ENCODE data around the gene ATP8B1. TPM values are rescaled to one million over a fixed set of nuclear protein-coding genes. Genes with fewer than 3 reads are reported as not detected.

The ATP8B1 gene
- polyA plus RNA-seq, 3 donors: 0.02 to 0.11 (median 0.03) TPM

- intact Hi-C loops (cut with micrococcal nuclease): loop anchor here (2.0 to 10.0 kb wide), 2 partner anchors 19 to 85 kb away; no protein-coding TSS in a partner anchor
- H3K79me2 ChIP-seq (ENCODE audit: insufficient read depth, low read length): no peaks in the 10 kb centered on the region
- H3K27ac ChIP-seq (ENCODE audit: low read depth in 1 of 2, low read length in 2 of 2): peak overlapping the region in 1 of 2 donors; percentile 71
- no peak overlapping the region for H3K4me3 ChIP-seq (replicated peaks in 1 of 3; ENCODE audit: low read depth in 2 of 3, low read length in 3 of 3)
- H4K20me1 ChIP-seq (ENCODE audit: insufficient read depth, low read length): no peaks in the 10 kb centered on the region
- WGBS (ENCODE audit: insufficient coverage): 100% methylated on average over 1 of the region's 2 CpGs
- no peak for TF ChIP-seq CTCF (IDR thresholded peaks at IDR 0.05)
- no peak overlapping the region for H2AFZ ChIP-seq (ENCODE audit: insufficient read depth, low read depth, low read length, poor library complexity, severe bottlenecking)
- no peak overlapping the region for H3K9ac ChIP-seq (ENCODE audit: insufficient read depth, low read length, poor library complexity, severe bottlenecking)
- no peak overlapping the region for H3K4me3 Mint-ChIP-seq
- no peaks in the 10 kb centered on the region for H3K36me3 ChIP-seq (replicated peaks in 1 of 2; ENCODE audit: control insufficient read depth in 1 of 2, insufficient read depth in 2 of 2, low read length in 2 of 2)
- peak overlapping the region; percentile 25 to 85 (median 77) for H3K27ac Mint-ChIP-seq
- no peaks in the 10 kb centered on the region for H3K27me3 ChIP-seq (ENCODE audit: control insufficient read depth in 2 of 2, insufficient read depth in 2 of 2, low read length in 2 of 2)
- H3K4me1 ChIP-seq (ENCODE audit: control insufficient read depth in 1 of 2, insufficient read depth in 2 of 2, low read length in 2 of 2): peaks cover 26 to 31% of the 10 kb centered on the region in 2 donors
- no peaks in the 10 kb centered on the region for H3K9me3 Mint-ChIP-seq
- no peaks in the 10 kb centered on the region for H3K36me3 Mint-ChIP-seq
- H3K9me3 ChIP-seq (replicated peaks in 1 of 2; ENCODE audit: control insufficient read depth in 1 of 2, insufficient read depth in 1 of 2, low read length in 2 of 2): no peaks in the 10 kb centered on the region
- no peaks in the 10 kb centered on the region for H3K27me3 Mint-ChIP-seq (ENCODE audit: low read depth in 3 of 3)
- no peak overlapping the region for H3K4me2 ChIP-seq (replicated peaks; ENCODE audit: extremely low read depth, low read length, poor library complexity, severe bottlenecking)
- no peak for DNase-seq
- H3K4me1 Mint-ChIP-seq: peaks cover 25% of the 10 kb centered on the region
Measured at GRCh38 chr18:57749604-57749970, 53.5 kb downstream of the ATP8B1 start.

- Mint-ChIP-seq H3K27ac (peak overlapping the region; percentile 44 to 87 (median 79)), H3K4me1 (peaks cover 25% of the 10 kb centered on the region), H3K4me3 (no peak overlapping the region), H3K27me3 (ENCODE audit: low read depth in 3 of 3) (no peaks in the 10 kb centered on the region), H3K9me3 (no peaks in the 10 kb centered on the region), H3K36me3 (no peaks in the 10 kb centered on the region)
- Histone ChIP-seq H3K27ac (ENCODE audit: low read depth in 1 of 2, low read length in 2 of 2) (peak overlapping the region in 1 of 2 donors; percentile 71), H3K79me2 (ENCODE audit: insufficient read depth, low read length) (no peaks in the 10 kb centered on the region), H2AFZ (ENCODE audit: insufficient read depth, low read depth, low read length, poor library complexity, severe bottlenecking) (no peak overlapping the region), H3K36me3 (replicated peaks in 1 of 2; ENCODE audit: control insufficient read depth in 1 of 2, insufficient read depth in 2 of 2, low read length in 2 of 2) (no peaks in the 10 kb centered on the region), H3K27me3 (ENCODE audit: control insufficient read depth in 2 of 2, insufficient read depth in 2 of 2, low read length in 2 of 2) (no peaks in the 10 kb centered on the region), H3K4me1 (ENCODE audit: control insufficient read depth in 1 of 2, insufficient read depth in 2 of 2, low read length in 2 of 2) (peaks cover 26 to 31% of the 10 kb centered on the region in 2 donors), H3K9me3 (replicated peaks in 1 of 2; ENCODE audit: control insufficient read depth in 1 of 2, insufficient read depth in 1 of 2, low read length in 2 of 2) (no peaks in the 10 kb centered on the region), H3K4me3 (replicated peaks in 1 of 3; ENCODE audit: low read depth in 2 of 3, low read length in 3 of 3) (peak overlapping the region in 1 of 3 experiments; percentile 58), H3K4me2 (replicated peaks; ENCODE audit: extremely low read depth, low read length, poor library complexity, severe bottlenecking) (peak overlapping the region; percentile 62), H4K20me1 (ENCODE audit: insufficient read depth, low read length) (no peaks in the 10 kb centered on the region), H3K9ac (ENCODE audit: insufficient read depth, low read length, poor library complexity, severe bottlenecking) (no peak overlapping the region)
- intact Hi-C loops (cut with micrococcal nuclease): loop anchor here (2.0 to 10.0 kb wide), 2 partner anchors 20 to 84 kb away; no protein-coding TSS in a partner anchor
- DNase-seq: peak; percentile 50 to 77 (median 70)
- no peak for TF ChIP-seq CTCF (IDR thresholded peaks at IDR 0.05)
- WGBS (ENCODE audit: insufficient coverage): no CpG with 5 or more reads among the region's 1 CpG
Measured at GRCh38 chr18:57748770-57749603, 54.1 kb downstream of the ATP8B1 start.

Measured in CD14-positive monocyte (primary cell).